ENCODE measurements around the gene RFX2.
"Not testable (repeated sequence)": the region's sequence is repeated elsewhere in the genome, so short reads cannot be mapped to it uniquely, and the experiment has no call there.

The RFX2 gene

DNA sequence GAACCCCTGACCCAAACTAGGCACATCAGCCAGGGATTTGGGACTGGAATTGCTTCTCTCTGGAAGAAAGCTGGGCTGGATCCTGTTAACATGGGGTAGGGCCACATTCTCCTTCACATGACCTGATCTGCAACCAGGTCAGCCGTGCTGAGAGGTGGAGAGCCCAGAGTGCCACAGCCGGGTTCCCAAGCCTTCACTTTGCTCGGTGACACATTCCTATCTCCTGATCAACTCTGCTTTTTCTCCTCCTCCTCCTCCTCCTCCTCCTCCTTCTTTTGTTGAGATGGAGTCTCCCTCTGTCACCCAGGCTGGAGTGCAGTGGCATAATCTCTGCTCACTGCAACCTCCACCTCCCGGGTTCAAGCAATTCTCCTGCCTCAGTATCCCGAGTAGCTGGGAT, 124.5 kb downstream of the RFX2 start:
- DNase-seq: not testable (repeated sequence)

DNA sequence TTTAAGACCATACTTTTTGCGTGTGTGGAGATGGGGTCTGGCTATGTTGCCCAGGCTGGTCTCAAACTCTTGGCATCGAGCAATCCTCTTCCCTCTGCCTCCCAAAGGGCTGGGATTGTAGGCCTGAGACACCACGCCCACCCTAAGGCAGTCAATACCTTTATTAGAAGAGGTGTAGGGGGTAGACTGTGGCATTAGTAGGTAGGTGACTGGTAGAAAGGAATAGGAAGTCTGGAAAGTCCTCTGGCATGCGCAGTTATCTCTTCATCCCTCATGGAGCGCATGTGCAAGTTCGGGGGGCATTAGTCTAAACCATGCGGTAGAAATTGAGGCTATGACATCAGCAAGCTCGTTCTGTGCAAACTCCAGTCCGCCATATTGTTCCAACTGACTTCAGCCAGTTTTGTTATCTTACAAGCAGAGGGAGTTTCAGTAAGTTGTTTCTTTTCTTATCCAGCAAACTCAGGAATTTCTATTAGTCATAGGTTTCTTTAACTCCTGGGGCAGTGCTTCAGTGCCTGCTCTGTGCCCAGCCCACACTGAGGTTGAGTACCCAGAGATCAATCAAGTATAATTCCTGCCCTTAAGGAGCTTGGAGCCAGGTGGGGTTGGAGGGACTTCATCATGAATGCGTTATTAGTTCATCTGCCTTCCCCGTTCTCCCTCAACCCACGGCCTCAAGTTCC, 125.1 kb downstream of the RFX2 start:
- DNase-seq: no peak

DNA sequence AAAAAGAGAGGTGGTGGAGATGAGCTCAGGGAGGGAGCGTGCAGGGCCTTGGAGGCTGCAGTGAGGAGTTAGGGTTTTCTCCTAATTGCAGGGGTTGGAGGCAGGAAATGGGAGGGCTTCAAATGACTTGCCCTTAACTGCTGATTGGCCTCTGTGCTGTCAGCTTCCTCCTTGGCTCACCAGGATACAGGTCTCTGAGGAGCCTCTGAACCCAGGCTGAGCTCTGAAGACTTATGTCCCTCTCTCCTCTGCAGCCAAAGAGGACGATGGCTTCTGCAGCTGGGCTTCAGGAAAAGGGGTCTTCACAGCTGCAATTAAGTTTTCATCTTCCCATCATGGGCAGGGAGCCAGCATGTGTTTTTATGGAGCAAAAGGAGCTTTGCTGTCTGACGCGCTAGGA, 125.7 kb downstream of the RFX2 start:
- no peak for DNase-seq

DNA sequence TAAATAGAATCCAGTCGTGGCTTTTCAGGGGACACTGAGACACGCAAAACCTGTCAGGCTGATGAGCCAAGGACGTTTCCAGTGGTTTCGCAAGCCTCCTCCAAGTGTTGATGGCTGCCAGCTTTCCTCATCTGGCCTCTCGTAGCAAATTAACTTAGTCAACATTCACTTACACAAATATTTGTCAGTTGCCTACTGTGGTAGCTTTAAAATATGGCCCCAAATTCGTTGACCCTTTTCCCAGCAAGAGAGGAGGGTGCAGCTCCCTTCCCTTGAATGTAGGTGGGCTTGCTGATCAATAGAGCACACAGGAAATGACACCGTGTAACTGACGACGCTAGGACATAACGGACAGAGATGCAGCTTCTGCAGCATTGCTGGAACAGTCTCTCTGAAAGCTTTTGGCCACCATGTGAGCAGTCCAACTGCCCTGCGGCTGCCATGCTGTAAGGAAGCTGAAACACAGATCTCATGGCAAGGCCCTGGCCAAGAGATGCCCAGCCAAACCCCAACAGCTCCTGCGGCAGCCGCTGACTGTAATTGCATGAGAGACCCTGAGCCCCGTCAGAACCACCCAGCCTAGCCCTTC, 126.8 kb downstream of the RFX2 start:
- no peak for DNase-seq

DNA sequence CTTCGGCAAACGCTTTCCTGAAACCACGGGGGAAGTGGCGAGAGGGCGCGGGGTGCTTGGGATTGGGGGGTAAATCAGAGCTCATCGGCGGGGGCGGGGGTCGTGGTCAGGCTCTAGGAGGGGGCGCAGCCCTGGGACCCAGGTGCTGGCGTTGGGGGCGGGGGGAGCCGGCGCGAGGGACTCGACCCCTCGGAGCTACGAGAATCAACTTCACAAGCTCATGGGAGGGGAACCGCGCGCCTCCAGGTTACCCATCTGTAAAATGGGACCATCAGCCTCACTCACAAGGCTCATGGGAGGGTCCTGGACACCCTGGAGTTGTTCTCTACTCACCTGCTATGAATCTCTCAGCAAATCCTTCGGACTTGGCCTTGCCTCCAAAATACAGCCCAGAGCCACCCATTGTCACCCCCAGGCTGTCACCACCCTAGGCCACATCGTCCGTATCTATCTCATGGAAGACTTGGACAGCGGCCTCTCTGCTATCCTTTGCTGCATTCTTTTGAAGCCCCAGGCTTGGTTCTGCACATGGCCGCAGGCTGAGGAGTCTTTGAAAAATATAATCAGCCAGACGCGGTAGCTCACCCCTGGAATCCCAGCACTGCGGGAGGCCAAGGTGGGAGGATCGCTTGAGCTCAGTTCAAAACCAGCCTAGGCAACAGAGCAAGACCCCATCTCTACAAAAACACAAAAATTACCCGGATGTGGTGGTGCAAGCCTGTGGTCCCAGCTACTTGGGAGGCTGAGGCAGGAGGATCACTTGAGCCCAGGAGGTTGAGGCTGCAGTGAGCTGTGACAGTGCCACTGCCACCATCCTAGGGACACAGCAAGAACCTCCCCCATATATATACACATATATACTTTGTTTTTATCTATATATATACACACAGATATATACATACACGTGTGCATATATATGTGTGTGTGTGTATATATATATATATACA, 131.4 kb downstream of the RFX2 start:
- DNase-seq: no peak

DNA sequence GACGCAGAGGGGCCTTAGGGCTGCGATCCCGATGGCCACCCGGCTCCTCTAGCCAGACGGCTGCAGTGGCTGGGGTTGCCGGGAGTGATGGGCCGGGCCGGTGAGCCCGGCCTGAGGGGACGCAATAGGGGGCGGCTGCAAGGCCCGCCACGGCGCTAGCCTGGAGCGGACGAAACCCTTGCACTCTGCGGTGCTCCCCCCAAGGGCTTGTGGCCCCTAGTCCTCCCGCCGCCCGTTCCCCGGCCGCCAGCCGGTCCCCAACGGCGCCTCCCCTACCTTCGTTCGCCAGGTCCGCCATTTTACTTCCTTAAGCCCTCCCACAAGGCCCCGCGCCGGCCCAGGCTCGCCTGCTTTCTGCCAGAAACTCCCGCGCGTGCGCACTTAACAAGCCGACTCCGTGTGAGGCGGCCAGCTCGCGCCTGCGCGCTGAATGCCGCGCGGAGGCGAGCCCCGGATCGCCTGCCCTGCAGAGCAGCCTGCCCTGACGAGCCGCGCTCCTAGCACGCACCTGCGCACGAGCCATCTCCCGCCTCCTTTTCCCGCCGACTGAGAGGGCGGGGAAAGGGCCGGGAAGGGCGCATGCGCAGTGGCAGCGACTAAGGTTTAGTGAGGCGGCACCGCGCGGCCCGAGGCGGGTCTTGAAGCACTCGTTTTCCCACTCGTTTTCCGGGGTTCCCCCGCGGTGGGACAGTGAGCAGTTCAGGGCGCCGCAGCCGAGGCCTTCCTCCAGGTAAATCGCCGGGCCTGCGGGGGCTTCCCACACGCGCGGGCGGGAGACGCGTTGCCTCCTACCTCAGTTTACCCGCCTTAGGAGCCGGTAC, 132.3 kb downstream of the RFX2 start, which contains the start of gene RANBP3:
Gene RANBP3 (minus strand): TSS at position 356 of the 821 bp plus-strand sequence. CDS start 58 bp downstream, at position 298.
- DNase-seq: peak; percentile 99

DNA sequence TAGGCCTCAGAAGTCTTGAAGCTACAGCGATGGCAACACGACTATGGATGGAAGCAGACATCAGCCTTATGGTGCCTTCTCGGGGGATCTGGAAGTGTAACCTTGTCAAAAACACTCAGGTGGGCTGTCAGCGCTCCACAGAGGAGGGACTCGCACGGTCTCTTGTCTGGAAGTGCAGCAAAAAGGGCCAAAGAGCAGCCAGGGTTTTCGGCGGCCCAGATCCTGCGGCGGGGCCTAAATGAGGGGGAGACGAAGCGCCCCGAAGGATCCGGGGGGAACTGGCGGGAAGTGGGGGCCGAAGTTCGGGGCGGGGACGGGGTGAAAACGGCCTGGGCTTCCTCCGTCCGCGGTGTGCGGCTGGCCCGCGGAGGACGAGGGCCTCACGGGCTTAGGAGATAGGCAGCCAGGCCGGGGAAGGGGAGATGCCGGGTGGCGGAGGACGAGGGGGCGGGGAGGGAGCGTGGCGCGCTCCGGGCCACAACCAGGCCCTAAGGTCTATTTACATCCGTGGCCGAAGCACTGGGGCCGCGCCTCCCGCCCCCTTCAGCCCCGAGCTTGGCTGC, 133.0 kb downstream of the RFX2 start:
- DNase-seq: peak; percentile 34

DNA sequence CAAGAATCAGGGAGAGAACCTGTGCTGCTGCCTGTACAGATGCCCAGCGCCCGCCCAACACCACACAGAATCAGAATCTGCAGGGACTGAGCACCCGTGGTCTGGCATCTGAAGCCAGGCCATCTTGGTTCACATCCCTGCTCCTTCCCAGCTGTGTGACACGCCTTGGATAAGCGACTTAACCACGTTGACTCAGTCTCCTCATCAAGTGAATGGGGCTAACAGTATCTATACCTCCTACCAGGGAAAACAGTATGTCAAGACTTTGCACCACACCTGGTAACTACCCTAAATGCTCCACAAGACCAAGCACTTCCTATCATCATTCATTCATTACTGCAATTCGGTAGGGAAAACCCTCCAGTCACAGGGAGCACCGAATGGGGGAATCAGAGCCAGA, 133.5 kb downstream of the RFX2 start:
- DNase-seq: no peak

DNA sequence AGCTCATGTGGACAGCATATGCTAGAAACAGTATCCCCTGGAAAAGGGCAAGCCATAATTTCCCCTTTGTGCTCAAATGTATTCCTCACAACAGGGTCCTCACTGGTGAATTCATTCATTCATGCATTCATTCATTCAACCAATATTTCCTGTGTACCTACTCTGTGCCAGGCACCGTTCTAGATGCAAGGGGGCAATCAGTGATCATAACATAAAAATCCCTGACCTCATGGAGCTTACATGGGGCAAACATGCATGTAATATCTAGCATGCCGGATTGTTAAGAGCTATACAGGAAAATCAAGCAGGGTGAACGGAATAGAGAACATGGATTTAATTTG, 134.9 kb downstream of the RFX2 start:
- no peak for DNase-seq

DNA sequence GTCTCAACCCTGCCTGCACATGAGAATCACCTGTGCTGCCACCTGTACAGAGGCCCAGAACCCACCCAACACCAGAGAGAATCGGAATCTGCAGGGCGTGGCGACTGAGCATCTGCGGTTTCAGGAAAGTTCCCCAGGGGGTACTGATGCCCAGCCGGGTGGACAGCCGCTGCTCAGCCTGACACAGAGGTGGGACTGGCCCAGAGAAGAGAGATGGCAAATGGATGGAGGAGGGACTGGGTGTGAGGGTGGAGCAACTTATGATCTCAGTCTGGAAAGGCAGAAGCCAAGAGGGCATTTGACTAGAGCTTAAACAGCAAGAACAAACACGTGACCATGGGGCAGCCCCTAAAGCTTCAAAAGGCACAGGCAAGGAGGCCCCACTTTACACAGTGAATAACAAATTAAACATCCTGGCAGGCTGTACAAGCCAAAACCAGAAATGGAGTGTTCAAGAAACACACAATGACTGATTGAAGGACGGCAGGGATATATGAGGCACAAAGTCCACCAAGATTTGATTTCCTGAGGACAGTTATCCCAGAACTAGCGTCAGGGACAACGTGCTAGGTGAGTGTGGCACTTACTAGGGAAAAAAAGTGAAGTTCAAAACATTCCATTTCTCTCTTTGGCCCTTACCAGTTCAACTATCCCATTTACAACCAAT, 135.4 kb downstream of the RFX2 start:
- peak; percentile 50 for DNase-seq

DNA sequence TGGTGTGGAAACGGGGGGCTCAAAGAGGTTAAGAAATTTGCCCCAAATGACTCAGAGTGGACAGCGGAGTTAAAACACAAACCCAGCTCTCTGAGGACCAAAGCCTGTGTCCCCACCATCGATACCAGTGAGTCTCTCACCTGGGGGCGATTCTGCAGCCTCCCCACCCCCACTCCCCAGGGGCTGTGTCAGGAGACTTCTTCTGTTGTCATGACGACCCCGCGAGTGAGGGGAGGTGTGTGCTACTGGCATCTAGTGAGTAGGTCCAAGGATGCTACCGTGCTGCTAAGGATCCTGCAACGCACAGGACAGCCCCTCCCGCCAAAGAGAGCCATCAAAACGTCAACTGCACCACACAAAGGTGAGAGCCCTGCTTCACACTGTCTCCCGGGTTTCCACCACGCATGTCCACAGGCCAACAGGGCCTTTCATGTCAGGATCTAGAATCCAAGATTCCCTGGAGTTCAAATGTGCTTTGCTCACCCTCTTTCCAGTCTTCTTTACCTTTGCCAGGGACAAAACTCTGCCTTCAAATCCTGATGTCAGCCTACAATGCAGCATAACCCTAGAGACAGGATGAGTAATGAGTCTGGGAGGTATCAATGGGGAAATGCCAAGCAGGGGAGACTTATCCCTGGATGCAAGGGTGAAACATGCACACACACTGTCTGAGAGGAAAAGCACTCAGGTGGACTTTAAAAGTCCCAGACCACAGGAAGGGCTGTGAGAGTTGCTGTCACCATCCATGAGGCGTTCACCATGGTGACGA, 136.2 kb downstream of the RFX2 start:
- no peak for DNase-seq

DNA sequence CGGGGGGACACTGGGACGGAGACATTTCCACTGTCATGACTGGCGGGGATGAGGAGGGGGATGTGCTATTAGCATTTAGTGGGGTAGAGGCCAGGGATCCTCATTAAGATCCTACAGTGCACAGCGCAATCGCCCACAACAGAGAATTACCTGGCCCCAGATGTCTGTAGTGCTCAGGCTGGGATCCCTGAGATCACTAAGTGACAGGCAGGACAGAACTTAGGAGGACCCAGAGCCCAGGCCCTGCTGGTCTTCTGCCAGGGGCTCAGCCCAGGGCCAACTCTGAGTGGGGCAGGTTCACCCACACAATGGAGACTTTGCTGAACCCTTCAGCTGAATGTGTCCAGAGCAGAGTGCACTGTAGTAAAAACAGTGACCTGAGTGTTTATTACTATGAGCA, 136.9 kb downstream of the RFX2 start:
- DNase-seq: no peak

DNA sequence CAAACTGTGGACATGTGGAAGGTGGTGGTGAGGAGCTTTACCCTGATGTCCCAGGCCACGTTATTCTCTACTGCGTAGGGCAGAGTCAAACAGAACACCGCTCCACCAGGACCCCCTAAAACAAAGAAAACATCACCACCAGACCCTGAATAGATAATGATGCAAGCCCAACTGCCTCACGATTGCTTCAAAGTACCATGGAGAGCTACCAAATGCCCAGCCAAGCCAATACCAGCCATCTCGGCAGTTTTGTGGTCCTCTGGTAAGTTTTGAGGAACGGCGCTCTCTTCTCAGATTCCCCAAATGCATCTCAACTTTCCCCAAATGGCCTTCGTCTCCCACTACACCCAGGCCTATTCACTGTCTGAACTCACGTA, 138.0 kb downstream of the RFX2 start:
- no peak for DNase-seq

DNA sequence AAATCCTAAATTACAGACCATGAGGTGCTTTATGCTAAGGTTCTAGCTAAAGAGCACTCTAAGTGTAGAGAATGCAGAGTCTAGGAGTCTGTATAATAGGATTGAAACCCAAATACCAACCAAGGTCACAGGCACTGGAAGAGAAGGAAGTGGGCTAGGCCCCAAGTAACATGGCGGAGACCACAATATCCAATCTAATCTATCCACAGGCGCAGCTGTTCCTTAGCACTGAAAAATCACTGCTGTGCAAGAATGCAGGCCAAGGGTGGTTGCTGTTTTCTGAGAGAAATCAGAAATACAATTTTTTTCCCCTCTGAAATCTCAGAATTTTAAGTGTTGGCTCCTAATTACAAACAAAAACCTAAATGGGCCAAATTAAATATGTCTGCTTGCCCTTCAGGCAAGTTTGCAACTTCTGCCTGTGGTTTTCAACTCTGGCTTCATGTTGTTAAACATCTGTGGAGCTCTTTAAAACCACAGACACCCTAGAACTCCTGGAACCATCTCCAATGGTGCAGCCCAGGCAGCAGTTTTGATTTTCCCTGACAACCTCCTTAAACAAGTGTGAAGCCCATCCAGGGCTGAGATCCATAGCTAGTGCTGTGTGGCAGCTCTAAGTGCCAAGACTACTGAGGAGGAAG, 138.5 kb downstream of the RFX2 start:
- no peak for DNase-seq

DNA sequence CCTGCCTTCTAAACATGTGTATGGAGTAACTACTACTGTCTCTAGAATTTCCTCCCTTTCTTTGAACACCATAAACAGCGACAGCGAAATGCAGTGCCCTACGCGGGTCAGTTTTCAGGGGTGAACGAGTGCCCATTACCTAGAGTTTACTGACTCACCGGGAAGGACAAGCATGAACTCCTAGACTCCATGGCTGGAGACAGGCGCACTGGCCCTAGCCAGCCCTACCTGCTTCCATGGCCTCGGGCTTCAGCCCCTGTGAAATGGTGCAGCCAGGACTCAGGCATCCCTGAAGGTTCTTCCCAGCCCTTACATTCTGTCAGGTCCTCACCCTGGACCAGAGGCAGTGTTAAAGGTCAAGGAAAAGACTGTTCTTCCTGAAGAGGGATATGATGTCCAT, 140.8 kb downstream of the RFX2 start:
- no peak for DNase-seq

DNA sequence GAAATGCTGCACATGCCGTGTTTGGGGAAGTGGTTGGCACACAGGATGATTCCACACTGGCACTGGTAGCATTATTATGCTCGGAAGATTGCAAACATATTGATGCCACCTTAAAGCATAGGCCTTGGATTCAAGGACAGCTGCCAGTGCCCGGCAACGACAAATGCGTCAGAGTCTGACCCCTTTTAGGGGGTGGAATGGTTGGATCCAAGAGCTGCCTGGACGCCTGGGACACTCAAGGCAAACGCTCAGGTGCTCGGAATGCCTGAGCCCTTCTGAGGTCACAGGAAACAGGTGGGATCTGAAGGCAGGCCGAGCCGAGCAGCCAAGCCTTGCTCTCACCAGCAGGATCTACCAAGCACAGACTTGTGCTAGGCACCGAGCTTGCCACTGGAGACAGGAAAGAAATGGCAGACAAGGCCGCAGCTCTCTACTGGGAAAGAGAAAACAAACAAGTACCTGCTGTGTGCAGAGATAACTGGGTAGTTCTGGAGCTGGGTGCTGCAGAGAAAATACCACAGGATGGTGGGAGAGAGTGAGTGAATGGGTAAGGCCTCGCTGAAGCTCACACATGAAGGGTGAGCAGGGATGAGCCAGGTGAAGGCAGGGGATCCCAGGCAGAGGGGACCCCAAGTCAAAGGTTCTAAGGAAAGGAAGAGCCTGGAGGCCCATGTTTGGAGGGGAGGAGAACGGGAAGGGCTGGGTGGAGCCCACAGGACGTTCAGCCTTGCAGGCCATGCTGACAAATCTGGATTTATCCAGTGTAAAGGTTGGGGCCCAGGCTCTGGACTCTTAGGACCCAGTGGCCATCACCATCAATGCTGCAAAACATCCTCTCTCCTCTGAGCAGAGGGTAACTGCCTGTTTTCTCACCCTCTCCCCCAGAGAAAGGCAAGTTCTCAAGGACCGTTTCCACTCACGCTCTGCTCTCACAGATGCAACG, 141.6 kb downstream of the RFX2 start:
- no peak for DNase-seq

DNA sequence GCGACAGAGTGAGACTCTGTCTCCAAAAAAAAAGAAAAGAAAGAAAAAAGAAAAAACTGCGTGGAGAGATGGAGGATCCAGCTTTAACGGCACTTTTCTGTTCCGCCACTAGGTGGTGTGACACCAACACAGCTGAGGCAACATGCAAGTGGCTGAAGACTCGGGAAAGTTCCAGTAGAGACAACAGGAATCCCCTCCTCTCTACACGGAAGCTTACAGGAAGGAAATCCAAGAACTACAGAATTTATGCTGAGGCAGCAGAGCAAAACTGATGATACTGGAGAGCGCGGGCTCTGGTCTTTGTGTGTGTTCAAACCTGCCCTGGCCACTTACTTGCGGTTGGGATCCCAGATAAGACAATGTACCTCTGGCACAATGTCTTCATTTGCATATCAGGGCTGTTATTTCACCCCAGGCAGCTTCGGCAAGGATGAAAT, 142.3 kb downstream of the RFX2 start:
- DNase-seq: peak; percentile 62

DNA sequence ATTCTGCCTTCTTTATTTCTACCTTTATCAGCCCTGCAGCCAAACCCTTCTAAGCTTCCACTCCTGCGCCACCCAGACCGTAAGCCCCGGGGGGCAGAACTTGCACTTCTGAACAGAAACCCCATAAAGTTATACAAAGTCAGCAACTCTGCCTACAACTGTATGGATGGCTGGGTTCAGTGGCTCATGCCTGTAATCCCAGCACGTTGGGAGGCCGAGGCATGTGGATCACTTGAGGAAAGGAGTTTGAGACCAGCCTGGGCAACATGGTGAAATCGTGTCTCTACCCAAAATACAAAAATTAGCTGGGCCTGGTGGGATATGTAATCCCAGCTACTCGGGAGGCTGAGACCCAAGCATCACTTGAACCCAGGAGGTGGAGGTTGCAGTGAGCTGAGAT, 142.7 kb downstream of the RFX2 start:
- DNase-seq: no peak

DNA sequence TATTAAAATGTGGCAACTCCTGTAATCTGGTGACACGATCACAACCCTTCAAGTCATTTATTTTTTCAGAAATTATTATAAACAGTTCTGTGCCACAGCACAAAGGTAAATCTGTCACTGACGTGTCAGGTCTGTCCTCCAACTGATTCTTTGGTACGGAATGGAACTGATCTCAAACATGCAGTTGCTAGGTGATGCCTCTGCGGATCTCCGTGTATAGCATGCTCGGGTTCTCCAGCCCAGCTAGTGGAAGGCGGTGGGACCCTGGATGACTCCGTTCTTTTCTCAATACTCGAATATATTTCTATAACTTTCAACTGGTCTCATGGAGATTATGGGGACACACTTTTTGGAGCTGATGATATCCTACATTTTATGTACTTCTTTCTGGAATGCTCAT, 143.4 kb downstream of the RFX2 start:
- DNase-seq: no peak

DNA sequence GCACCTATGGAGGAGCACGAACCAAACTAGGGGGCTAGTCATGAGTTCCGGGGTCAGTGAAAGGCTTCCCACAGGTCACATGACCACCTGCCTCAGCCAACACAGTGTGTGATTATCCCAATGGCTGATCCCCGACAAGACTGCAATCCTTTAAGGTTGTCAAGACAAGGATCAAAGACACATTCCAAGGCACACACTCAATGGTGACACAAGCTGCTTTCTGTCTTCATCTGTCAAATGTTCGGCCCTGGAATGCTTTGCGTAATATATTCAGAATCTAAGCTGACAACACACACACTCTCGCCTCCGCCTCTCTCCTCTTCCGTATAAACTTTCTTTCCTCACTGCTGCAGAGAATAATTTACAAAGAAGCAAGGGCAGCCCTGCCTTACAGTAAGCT, 144.1 kb downstream of the RFX2 start:
- DNase-seq: no peak
